ENCODE results near the gene STXBP6.
A peak's percentile ranks its signal among the peaks of the same experiment; 100 is the strongest.

The STXBP6 gene

GRCh38 chr14:24888532-24888931 is 161.4 kb downstream of the STXBP6 start:
- no peak for TF ChIP-seq CTCF (IDR thresholded peaks at IDR 0.05; ENCODE audit: low read depth, low read length)
- no peak for DNase-seq (ENCODE audit: low read depth, low spot score)
- no peak overlapping the region for H3K4me3 ChIP-seq (ENCODE audit: low read depth, low read length)
- in situ Hi-C loops (cut with HindIII; ENCODE audit: low sequenced_read_pairs): no loop called here

GRCh38 chr14:24887623-24888304 is 162.2 kb downstream of the STXBP6 start:
- TF ChIP-seq CTCF (IDR thresholded peaks at IDR 0.05; ENCODE audit: low read depth, low read length): no peak
- H3K4me3 ChIP-seq (ENCODE audit: low read depth, low read length): no peak overlapping the region
- DNase-seq (ENCODE audit: low read depth, low spot score): peak; percentile 23
- in situ Hi-C loops (cut with HindIII; ENCODE audit: low sequenced_read_pairs): no loop called here

GRCh38 chr14:24885410-24885913 is 164.5 kb downstream of the STXBP6 start:
- no peak for TF ChIP-seq CTCF (IDR thresholded peaks at IDR 0.05; ENCODE audit: low read depth, low read length)
- in situ Hi-C loops (cut with HindIII; ENCODE audit: low sequenced_read_pairs): no loop called here
- no peak overlapping the region for H3K4me3 ChIP-seq (ENCODE audit: low read depth, low read length)
- DNase-seq (ENCODE audit: low read depth, low spot score): no peak

GRCh38 chr14:24883576-24883975 is 166.4 kb downstream of the STXBP6 start:
- in situ Hi-C loops (cut with HindIII; ENCODE audit: low sequenced_read_pairs): no loop called here
- H3K4me3 ChIP-seq (ENCODE audit: low read depth, low read length): no peak overlapping the region
- no peak for TF ChIP-seq CTCF (IDR thresholded peaks at IDR 0.05; ENCODE audit: low read depth, low read length)
- DNase-seq (ENCODE audit: low read depth, low spot score): no peak

- DNase-seq (ENCODE audit: low read depth, low spot score): no peak
- H3K4me3 ChIP-seq (ENCODE audit: low read depth, low read length): no peak overlapping the region
- no peak for TF ChIP-seq CTCF (IDR thresholded peaks at IDR 0.05; ENCODE audit: low read depth, low read length)
- in situ Hi-C loops (cut with HindIII; ENCODE audit: low sequenced_read_pairs): no loop called here
Measured at GRCh38 chr14:24881116-24881893, 168.6 kb downstream of the STXBP6 start.

GRCh38 chr14:24880689-24881088 is 169.3 kb downstream of the STXBP6 start:
- in situ Hi-C loops (cut with HindIII; ENCODE audit: low sequenced_read_pairs): no loop called here
- H3K4me3 ChIP-seq (ENCODE audit: low read depth, low read length): no peak overlapping the region
- DNase-seq (ENCODE audit: low read depth, low spot score): no peak
- no peak for TF ChIP-seq CTCF (IDR thresholded peaks at IDR 0.05; ENCODE audit: low read depth, low read length)

Measured in astrocyte of the spinal cord (primary cell).